ENCODE measurements around the gene CACNG4.

CACNG4 gene

GRCh38 chr17:67078292-67078691, 113.8 kb downstream of the CACNG4 start:
- no peak for DNase-seq (ENCODE audit: low spot score)
- TF ChIP-seq CTCF (IDR thresholded peaks at IDR 0.05; ENCODE audit: extremely low read depth, missing control alignments) = no peak

GRCh38 chr17:67079491-67079890, 115.0 kb downstream of the CACNG4 start:
- no peak for TF ChIP-seq CTCF (IDR thresholded peaks at IDR 0.05; ENCODE audit: extremely low read depth, missing control alignments)
- DNase-seq (ENCODE audit: low spot score) = no peak

- TF ChIP-seq CTCF (IDR thresholded peaks at IDR 0.05; ENCODE audit: extremely low read depth, missing control alignments) = no peak
- DNase-seq (ENCODE audit: low spot score) = no peak
Measured at GRCh38 chr17:67080804-67081203, 116.3 kb downstream of the CACNG4 start.

GRCh38 chr17:67082107-67082506, 117.6 kb downstream of the CACNG4 start:
- TF ChIP-seq CTCF (IDR thresholded peaks at IDR 0.05; ENCODE audit: extremely low read depth, missing control alignments) = no peak
- peak; percentile 62 for DNase-seq (ENCODE audit: low spot score)

Measured in GM20000 (cell line).